HG02981 (cell line): ENCODE measurements around the gene U2AF1.
A peak's percentile ranks its signal among the peaks of the same experiment; 100 is the strongest.
"Not testable (repeated sequence)": the region's sequence is repeated elsewhere in the genome, so short reads cannot be mapped to it uniquely, and the experiment has no call there.

Experiments used
- ATAC-seq: cut with Tn5 transposase; IDR thresholded peaks from one replicate; pipeline ENCODE4 v1.9.1; 2021; ENCODE audit warnings: mild to moderate bottlenecking, moderate library complexity; ENCODE audit not compliant: unreplicated experiment

U2AF1 gene

GRCh38 chr21:43106965-43107793 is at the start of gene U2AF1:
Gene U2AF1 (minus strand): TSS chr21:43107570. CDS start chr21:43107494, 76 bp downstream.
- peak; percentile 62 for ATAC-seq

GRCh38 chr21:43153601-43154000 is 46.2 kb upstream of the U2AF1 start:
- not testable (repeated sequence) for ATAC-seq

GRCh38 chr21:43149344-43149743 is 42.0 kb upstream of the U2AF1 start:
- ATAC-seq: not testable (repeated sequence)

- ATAC-seq: not testable (repeated sequence)
Observed at GRCh38 chr21:43147999-43148398, 40.6 kb upstream of the U2AF1 start.

GRCh38 chr21:43146637-43147036 is 39.3 kb upstream of the U2AF1 start:
- not testable (repeated sequence) for ATAC-seq

GRCh38 chr21:43141407-43141806 is 34.0 kb upstream of the U2AF1 start:
- not testable (repeated sequence) for ATAC-seq

GRCh38 chr21:43138944-43139343 is 31.6 kb upstream of the U2AF1 start:
- not testable (repeated sequence) for ATAC-seq

GRCh38 chr21:43134520-43134919 is 27.1 kb upstream of the U2AF1 start:
- ATAC-seq: not testable (repeated sequence)

GRCh38 chr21:43130094-43130493 is 22.7 kb upstream of the U2AF1 start:
- ATAC-seq: not testable (repeated sequence)

- ATAC-seq: not testable (repeated sequence)
Observed at GRCh38 chr21:43115956-43116355, 8.6 kb upstream of the U2AF1 start.

- ATAC-seq: not testable (repeated sequence)
Observed at GRCh38 chr21:43114483-43114882, 7.1 kb upstream of the U2AF1 start.

GRCh38 chr21:43109006-43109405 is 1.6 kb upstream of the U2AF1 start:
- not testable (repeated sequence) for ATAC-seq

- not testable (repeated sequence) for ATAC-seq
Observed at GRCh38 chr21:43108177-43108576, 807 bp upstream of the U2AF1 start.

- ATAC-seq: not testable (repeated sequence)
Observed at GRCh38 chr21:43107794-43108137, 396 bp upstream of the U2AF1 start.

GRCh38 chr21:43104642-43105041 is 2.7 kb downstream of the U2AF1 start:
- not testable (repeated sequence) for ATAC-seq

- ATAC-seq: not testable (repeated sequence)
Observed at GRCh38 chr21:43102281-43102680, 5.1 kb downstream of the U2AF1 start.

- not testable (repeated sequence) for ATAC-seq
Observed at GRCh38 chr21:43101676-43102075, 5.7 kb downstream of the U2AF1 start.

- ATAC-seq: not testable (repeated sequence)
Observed at GRCh38 chr21:43101000-43101399, 6.4 kb downstream of the U2AF1 start.

- ATAC-seq: not testable (repeated sequence)
Observed at GRCh38 chr21:43091979-43092614, 15.3 kb downstream of the U2AF1 start.

- ATAC-seq: not testable (repeated sequence)
Observed at GRCh38 chr21:43090947-43091346, 16.4 kb downstream of the U2AF1 start.

- not testable (repeated sequence) for ATAC-seq
Observed at GRCh38 chr21:43089463-43089862, 17.9 kb downstream of the U2AF1 start.
